Ovary (tissue), 9 donors: ENCODE results near the gene DIPK1C. TPM values are rescaled to one million over a fixed set of nuclear protein-coding genes. Genes with fewer than 3 reads are reported as not detected.

Source experiments
- DNase-seq, 5 donors: peaks; one replicate each; pipeline ENCODE4 v3.0.0-alpha.2; 2019 to 2020
- H3K27ac ChIP-seq, 2 donors: fragments of 200-600 bp; one replicate each; pipeline versions ENCODE4 v1.5.1 to v1.8.0; 2019 to 2022
- H3K27me3 ChIP-seq: fragments of 200-600 bp; one replicate; pipeline ENCODE4 v1.8.0; 2022
- H3K36me3 ChIP-seq: fragments of 200-600 bp; sonication (generic); one replicate; pipeline ENCODE4 v1.5.1; 2019
- H3K4me1 ChIP-seq: one replicate; pipeline ENCODE4 v1.8.1; 2013; ENCODE audit warnings: mild to moderate bottlenecking, moderate library complexity; ENCODE audit not compliant: insufficient read depth
- H3K4me3 ChIP-seq: fragments of 200-600 bp; sonication (generic); one replicate; pipeline ENCODE4 v1.5.1; 2017
- H3K9me3 ChIP-seq, 2 donors: fragments of 200-600 bp in 1 of 2; sonication (generic) in 1 of 2; one replicate each; pipeline versions ENCODE4 v1.5.1 to v1.8.1; 2013 to 2019; ENCODE audit warnings: mild to moderate bottlenecking in 1 of 2, moderate library complexity in 1 of 2
- EP300 ChIP-seq: sonication (generic); formaldehyde crosslinking; IDR thresholded peaks from one replicate; pipeline ENCODE4 v1.6.1; 2017; ENCODE audit warnings: antibody characterized with exemption
- POLR2A ChIP-seq: fragments of 450-650 bp; IDR thresholded peaks from one replicate; pipeline ENCODE4 v1.6.1; 2017; ENCODE audit warnings: antibody characterized with exemption, mild to moderate bottlenecking, moderate library complexity
- WGBS, 3 donors: extraction: QIAGEN DNeasy Blood & Tissue Kit in 1 of 3; methylation state at CpG; one replicate each; pipeline versions ENCODE4 v1.1.5 to v1.1.7; 2013 to 2017; 5-methylcytosine and 5-hydroxymethylcytosine counted together
- intact Hi-C, 4 donors: fragments of 100-400 bp; cut with DNase I; formaldehyde crosslinking; loops; one replicate each; pipeline versions ENCODE4 v1.11.0 to v1.15.1; 2022 to 2023
- polyA plus RNA-seq, 2 donors: library from polyadenylated mRNA; stranded (reverse); fragments of 200-250 nt in 1 of 2; fragments of 350-450 nt in 1 of 2; fragmentation: Illumina TruSeq in 1 of 2; extraction: RNeasy Lipid Tissue Mini Kit (QIAGEN cat#74804) in 1 of 2; gene quantifications; one replicate each; pipeline ENCODE4 v1.2.3, GENCODE V29; 2013 to 2014
- total RNA-seq, 7 donors: library from RNA; depleted of rRNA in 2 of 7; stranded (reverse); fragments of >200 nt in 2 of 7; fragmentation: NEBNext Ultra II Directional in 3 of 7; extraction: Animal tissue kit (Norgen Biotek cat#: 25700) in 3 of 7; gene quantifications; one replicate each; pipeline versions ENCODE4 v1.1.0 to v1.2.4, GENCODE V29; 2016 to 2023
- TF ChIP-seq, protein P1 (sequence below), 3 donors: fragments of 450-650 bp in 2 of 3; fragments of 200-600 bp in 1 of 3; IDR thresholded peaks; one replicate each; pipeline versions ENCODE4 v1.5.1 to v1.8.0; 2016 to 2022; ENCODE audit warnings: antibody characterized with exemption in 3 of 3, mild to moderate bottlenecking in 1 of 3
- donor health status: DM: no; HTN: no; CAD: no; lungs with moderate emphysema.
- donor health status: DM: no; HTN: no; CAD: no.
- donor health status: Bipolar disorder and iron deficiency.
- donor health status: DM: yes; HTN: yes; CAD: no.
- donor health status: DM: no; HTN: no; CAD: no.
- donor health status: DM: yes; HTN: yes; CAD: no.

DIPK1C gene
- total and polyA plus RNA-seq, 9 donors: 0.04 to 0.17 (median 0.05) TPM; not detected in 6

DNA sequence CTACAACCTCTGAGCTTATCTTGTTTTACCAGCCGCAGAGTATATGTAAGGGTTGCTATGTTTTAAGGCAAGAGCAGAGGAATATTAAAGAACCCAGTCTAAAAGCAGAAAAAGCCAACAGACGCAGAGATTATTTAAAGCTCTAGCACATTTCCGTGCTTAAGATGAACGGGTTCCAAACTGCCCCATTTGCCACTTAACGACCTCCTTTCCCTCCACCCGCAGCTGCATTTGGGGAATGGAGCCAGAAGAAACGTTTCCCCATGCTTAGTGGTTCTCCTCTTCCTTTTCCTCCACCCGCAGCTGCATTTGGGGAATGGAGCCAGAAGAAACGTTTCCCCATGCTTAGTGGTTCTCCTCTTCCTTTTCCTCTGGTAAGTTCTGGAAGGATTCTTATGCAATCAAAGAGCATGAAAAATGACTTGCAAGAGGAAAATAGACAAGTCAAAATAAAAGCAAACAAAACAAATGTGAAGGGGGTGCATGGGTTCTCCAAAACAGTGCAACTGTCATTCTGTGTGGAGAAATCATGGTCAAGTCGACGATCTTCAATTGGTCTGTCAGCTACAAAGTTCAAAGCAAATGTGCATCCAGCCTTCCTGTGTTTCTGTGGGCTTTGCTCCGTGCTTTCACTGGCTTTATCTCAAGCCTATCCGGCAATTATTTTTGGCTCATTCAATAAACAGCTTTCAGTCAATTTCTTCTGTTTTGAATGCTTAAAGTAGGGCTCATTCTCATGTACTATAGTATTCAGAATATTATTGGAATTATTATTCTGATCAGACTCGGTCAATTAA is 57.8 kb downstream of the DIPK1C start:
- Histone ChIP-seq H3K27ac (no peak overlapping the region), H3K4me3 (no peak overlapping the region), H3K9me3 (no peaks in the 10 kb centered on the region), H3K4me1 (peaks cover 2% of the 10 kb centered on the region), H3K27me3 (no peaks in the 10 kb centered on the region), H3K36me3 (no peaks in the 10 kb centered on the region)
- intact Hi-C loops: no loop called here
- WGBS, 3 donors: 33 to 37% (median 34%) methylated on average over 14 of the region's 14 CpGs
- TF ChIP-seq, protein P1, sequence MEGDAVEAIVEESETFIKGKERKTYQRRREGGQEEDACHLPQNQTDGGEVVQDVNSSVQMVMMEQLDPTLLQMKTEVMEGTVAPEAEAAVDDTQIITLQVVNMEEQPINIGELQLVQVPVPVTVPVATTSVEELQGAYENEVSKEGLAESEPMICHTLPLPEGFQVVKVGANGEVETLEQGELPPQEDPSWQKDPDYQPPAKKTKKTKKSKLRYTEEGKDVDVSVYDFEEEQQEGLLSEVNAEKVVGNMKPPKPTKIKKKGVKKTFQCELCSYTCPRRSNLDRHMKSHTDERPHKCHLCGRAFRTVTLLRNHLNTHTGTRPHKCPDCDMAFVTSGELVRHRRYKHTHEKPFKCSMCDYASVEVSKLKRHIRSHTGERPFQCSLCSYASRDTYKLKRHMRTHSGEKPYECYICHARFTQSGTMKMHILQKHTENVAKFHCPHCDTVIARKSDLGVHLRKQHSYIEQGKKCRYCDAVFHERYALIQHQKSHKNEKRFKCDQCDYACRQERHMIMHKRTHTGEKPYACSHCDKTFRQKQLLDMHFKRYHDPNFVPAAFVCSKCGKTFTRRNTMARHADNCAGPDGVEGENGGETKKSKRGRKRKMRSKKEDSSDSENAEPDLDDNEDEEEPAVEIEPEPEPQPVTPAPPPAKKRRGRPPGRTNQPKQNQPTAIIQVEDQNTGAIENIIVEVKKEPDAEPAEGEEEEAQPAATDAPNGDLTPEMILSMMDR (IDR thresholded peaks at IDR 0.05): no peak
- TF ChIP-seq POLR2A: no peak
- TF ChIP-seq EP300: no peak
- DNase-seq: no peak

GRCh38 chr18:74397572-74397971 is 59.5 kb downstream of the DIPK1C start:
- H3K4me3 ChIP-seq: no peak overlapping the region
- H3K9me3 ChIP-seq: no peaks in the 10 kb centered on the region
- WGBS, 3 donors: 87 to 90% (median 88%) methylated on average over 7 of the region's 7 CpGs
- H3K36me3 ChIP-seq: no peaks in the 10 kb centered on the region
- no peak overlapping the region for H3K27ac ChIP-seq
- peaks cover 2% of the 10 kb centered on the region for H3K4me1 ChIP-seq
- no peak for TF ChIP-seq POLR2A
- TF ChIP-seq, protein P1 (IDR thresholded peaks at IDR 0.05): no peak
- TF ChIP-seq EP300: no peak
- no peaks in the 10 kb centered on the region for H3K27me3 ChIP-seq
- intact Hi-C loops: loop anchor here in 1 of 4 donors (2.0 kb wide), 1 partner anchor 223 kb away; no protein-coding TSS in a partner anchor
- no peak for DNase-seq

- Histone ChIP-seq H3K27me3 (no peaks in the 10 kb centered on the region), H3K27ac (no peak overlapping the region), H3K4me1 (peaks cover 2% of the 10 kb centered on the region), H3K9me3 (no peaks in the 10 kb centered on the region), H3K36me3 (no peaks in the 10 kb centered on the region), H3K4me3 (no peak overlapping the region)
- 28 to 33% (median 28%) methylated on average over 16 of the region's 16 CpGs for WGBS, 3 donors
- TF ChIP-seq EP300 (no peak), POLR2A (no peak)
- TF ChIP-seq, protein P1 (IDR thresholded peaks at IDR 0.05): no peak
- DNase-seq: no peak
- intact Hi-C loops: loop anchor here in 1 of 4 donors (2.0 kb wide), 1 partner anchor 222 kb away; no protein-coding TSS in a partner anchor
Measured at GRCh38 chr18:74396171-74397169, 60.6 kb downstream of the DIPK1C start.

DNA sequence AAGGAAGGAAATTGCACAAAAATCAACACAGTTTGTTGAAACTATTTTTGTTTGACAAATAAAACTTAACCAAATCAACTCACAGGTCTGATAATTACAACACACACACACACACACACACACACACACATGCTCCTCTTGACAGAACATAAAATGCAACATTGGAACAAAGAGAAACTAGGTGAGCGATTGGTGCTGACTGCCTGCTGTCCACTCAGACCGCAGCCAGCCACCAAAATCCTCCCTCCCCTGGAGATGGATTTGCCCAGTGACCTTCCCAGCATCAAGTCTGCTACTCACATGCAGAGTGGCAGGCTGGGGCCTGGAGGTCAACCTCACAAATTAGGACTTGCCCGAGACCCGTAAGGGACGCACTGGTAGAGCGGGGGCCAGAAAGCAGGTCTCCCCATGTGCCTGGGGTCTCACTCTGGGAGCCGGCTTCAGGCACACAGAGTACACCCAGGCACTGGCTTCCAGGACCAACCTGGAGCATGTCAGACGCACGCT is 61.4 kb downstream of the DIPK1C start:
- H3K4me1 ChIP-seq: peaks cover 2% of the 10 kb centered on the region
- no peak for TF ChIP-seq EP300
- TF ChIP-seq POLR2A: no peak
- TF ChIP-seq, protein P1 (IDR thresholded peaks at IDR 0.05): no peak
- no peaks in the 10 kb centered on the region for H3K9me3 ChIP-seq
- H3K4me3 ChIP-seq: no peak overlapping the region
- intact Hi-C loops: loop anchor here in 1 of 4 donors (2.0 kb wide), 1 partner anchor 221 kb away; no protein-coding TSS in a partner anchor
- H3K27ac ChIP-seq: no peak overlapping the region
- H3K36me3 ChIP-seq: no peaks in the 10 kb centered on the region
- 52 to 67% (median 61%) methylated on average over 9 of the region's 9 CpGs for WGBS, 3 donors
- DNase-seq: no peak
- no peaks in the 10 kb centered on the region for H3K27me3 ChIP-seq
